ENCODE results near the gene CDKAL1. TPM values are rescaled to one million over a fixed set of nuclear protein-coding genes. Genes with fewer than 3 reads are reported as not detected.

CDKAL1 gene
- total RNA-seq, 2 experiments from 2014 or later = 22.1 to 23.4 TPM

DNA sequence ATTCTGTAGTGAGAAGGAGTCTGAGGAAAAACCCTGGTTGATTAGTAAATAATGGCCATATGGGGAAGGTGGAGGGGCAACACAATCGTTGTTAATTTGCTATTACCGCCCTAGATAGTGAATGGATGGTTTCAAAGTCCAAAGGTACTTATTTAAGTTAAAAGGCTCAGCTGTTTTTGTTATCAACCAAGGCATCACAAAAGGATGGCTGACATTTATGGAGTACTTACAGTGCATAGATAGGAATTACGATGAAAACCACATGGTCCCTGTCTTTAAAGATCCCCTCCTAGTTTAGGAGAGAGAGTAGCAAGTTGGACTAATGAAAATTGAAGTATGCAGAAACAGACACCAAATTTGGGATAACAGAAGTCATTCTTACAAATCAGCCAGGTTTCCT lies 319.6 kb downstream of the CDKAL1 start:
- DNase-seq (no peak), ATAC-seq (no peak)
- intact Hi-C loops (cut with DNase I, micrococcal nuclease) = no loop called here
- no peaks in the 10 kb centered on the region for H3K4me1 Mint-ChIP-seq
- no peaks in the 10 kb centered on the region for H3K9me3 Mint-ChIP-seq (ENCODE audit: low read depth)
- ChIA-PET CTCF (no interaction called here), POLR2A (no interaction called here)
- no peak overlapping the region for H3K27ac Mint-ChIP-seq
- H3K4me3 Mint-ChIP-seq = no peak overlapping the region
- peaks cover 3% of the 10 kb centered on the region for H3K36me3 Mint-ChIP-seq (ENCODE audit: low read depth)
- H3K27me3 Mint-ChIP-seq = no peaks in the 10 kb centered on the region

DNA sequence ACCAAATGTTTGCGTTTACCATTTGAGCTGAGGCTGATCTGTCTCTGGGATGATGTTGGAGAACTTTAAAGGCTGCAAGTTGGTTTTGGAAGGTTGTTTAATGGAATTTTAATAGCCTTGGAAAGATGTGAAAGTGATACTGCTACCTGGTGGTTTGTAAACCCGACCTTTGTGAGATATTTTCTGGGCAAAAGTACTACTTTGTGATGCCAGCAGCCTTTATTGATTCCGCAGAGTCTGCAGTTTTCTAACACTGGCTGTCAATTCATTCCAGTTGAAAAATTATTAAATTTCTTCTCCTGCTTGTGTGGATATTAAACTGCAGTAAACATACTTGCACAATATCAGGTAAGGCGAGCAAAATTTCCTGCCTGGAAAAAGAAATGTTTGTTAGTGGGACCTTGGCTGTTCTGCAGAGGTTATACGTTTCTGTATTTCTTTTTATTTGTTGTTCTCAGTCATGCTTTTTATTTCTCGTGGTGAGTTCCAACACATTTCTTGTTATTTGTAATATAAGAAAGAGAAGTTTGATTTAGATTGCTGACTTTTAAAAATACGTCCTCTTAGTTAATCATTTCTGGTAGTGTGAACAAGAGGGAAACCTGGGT lies 322.5 kb downstream of the CDKAL1 start:
- H3K36me3 Mint-ChIP-seq (ENCODE audit: low read depth) = peaks cover 3% of the 10 kb centered on the region
- DNase-seq (no peak), ATAC-seq (no peak)
- H3K4me3 Mint-ChIP-seq = no peak overlapping the region
- no peak overlapping the region for H3K27ac Mint-ChIP-seq
- intact Hi-C loops (cut with DNase I, micrococcal nuclease) = no loop called here
- ChIA-PET POLR2A (no interaction called here), CTCF (no interaction called here)
- no peaks in the 10 kb centered on the region for H3K27me3 Mint-ChIP-seq
- no peaks in the 10 kb centered on the region for H3K4me1 Mint-ChIP-seq
- H3K9me3 Mint-ChIP-seq (ENCODE audit: low read depth) = no peaks in the 10 kb centered on the region

DNA sequence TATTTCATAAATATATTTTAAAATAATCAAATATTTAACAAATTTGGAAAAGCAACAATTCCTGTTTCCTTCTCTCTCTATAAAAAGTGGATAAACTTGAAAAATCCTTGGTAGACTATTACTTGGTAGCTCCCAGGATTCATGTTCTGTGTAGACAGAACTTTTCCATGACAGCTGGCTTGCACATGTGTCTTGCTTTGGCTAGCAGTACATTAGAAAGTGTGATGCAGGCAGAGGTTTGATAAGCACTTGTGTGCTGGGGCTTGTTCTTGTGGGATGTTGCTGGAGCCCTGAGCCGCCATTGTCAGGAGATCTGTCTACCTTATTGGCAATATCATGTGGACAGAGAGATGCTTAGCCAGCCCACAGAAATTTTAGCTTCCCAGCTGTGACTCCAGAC lies 327.2 kb downstream of the CDKAL1 start:
- ChIA-PET CTCF (interaction anchor here (0.6 kb wide), 1 partner anchor 11 kb away, joined by 3 read pairs; no protein-coding TSS in a partner anchor), POLR2A (no interaction called here)
- H3K36me3 Mint-ChIP-seq (ENCODE audit: low read depth) = peaks cover 3% of the 10 kb centered on the region
- ATAC-seq (no peak), DNase-seq (no peak)
- no peaks in the 10 kb centered on the region for H3K27me3 Mint-ChIP-seq
- no peaks in the 10 kb centered on the region for H3K4me1 Mint-ChIP-seq
- no peak overlapping the region for H3K27ac Mint-ChIP-seq
- intact Hi-C loops (cut with DNase I, micrococcal nuclease) = no loop called here
- no peak overlapping the region for H3K4me3 Mint-ChIP-seq
- no peaks in the 10 kb centered on the region for H3K9me3 Mint-ChIP-seq (ENCODE audit: low read depth)

DNA sequence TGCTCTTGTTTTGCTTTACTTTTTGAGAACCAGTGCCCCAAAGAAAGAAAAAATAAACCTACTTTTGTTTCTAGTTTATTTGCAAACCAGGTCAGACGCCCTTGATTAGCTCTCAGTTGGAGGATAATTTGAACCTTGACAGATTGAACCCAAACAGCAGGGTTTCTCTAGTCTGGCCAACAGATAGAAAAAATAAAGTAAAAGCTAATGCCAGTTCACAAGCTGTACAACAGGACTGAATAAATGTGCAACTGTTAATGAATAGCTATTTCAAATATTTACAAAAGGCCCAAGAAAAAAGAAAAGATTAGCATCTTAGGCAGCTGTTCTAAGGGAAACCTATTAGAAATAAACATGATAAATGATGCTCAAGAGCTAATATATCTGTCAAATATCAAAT lies 331.8 kb downstream of the CDKAL1 start:
- peaks cover 4% of the 10 kb centered on the region for H3K36me3 Mint-ChIP-seq (ENCODE audit: low read depth)
- no peak overlapping the region for H3K4me3 Mint-ChIP-seq
- DNase-seq (no peak), ATAC-seq (no peak)
- no peaks in the 10 kb centered on the region for H3K9me3 Mint-ChIP-seq (ENCODE audit: low read depth)
- H3K27ac Mint-ChIP-seq = no peak overlapping the region
- no peaks in the 10 kb centered on the region for H3K27me3 Mint-ChIP-seq
- intact Hi-C loops (cut with DNase I, micrococcal nuclease) = no loop called here
- H3K4me1 Mint-ChIP-seq = no peaks in the 10 kb centered on the region
- POLR2A ChIA-PET = no interaction called here
- CTCF ChIA-PET = no interaction called here

DNA sequence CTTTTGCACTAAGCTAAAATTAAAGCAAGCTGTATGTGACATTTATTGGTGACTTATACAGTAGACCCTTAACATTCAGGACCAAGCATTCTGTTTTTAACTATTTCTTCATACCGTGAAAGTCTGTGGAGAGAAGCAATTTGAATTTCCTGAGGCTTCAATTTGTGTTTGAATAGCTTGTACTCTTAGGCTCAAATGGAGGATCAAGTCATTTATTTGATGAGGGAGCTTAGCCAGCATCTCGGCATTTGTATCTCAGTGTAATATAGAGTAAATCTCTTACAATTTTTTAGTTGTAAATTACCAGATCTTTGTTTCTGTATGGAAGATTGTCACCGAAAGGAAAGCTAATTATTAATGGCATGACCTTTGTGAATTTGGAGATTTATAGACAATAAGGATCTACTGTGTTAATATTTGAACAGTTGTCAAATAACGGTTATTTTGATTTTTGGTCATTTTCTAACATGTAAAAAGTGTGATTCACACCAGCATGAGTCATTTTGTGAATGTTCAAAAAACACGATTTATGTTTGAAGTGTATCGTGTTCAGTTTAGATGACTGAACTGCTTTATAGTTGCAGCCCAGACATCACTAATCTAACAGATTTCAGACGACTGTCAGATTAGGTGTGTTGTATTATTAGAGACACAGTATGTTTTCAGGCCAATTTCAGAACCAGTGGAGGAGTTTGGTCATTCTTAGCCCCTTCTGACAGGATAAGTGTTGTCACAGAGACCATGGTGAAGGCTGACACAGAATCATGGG lies 332.9 kb downstream of the CDKAL1 start:
- ChIA-PET CTCF (no interaction called here), POLR2A (no interaction called here)
- no peak overlapping the region for H3K27ac Mint-ChIP-seq
- H3K9me3 Mint-ChIP-seq (ENCODE audit: low read depth) = no peaks in the 10 kb centered on the region
- H3K4me3 Mint-ChIP-seq = no peak overlapping the region
- DNase-seq (no peak), ATAC-seq (peak; percentile 26)
- intact Hi-C loops (cut with DNase I, micrococcal nuclease) = no loop called here
- H3K4me1 Mint-ChIP-seq = no peaks in the 10 kb centered on the region
- H3K36me3 Mint-ChIP-seq (ENCODE audit: low read depth) = peaks cover 4% of the 10 kb centered on the region
- no peaks in the 10 kb centered on the region for H3K27me3 Mint-ChIP-seq

DNA sequence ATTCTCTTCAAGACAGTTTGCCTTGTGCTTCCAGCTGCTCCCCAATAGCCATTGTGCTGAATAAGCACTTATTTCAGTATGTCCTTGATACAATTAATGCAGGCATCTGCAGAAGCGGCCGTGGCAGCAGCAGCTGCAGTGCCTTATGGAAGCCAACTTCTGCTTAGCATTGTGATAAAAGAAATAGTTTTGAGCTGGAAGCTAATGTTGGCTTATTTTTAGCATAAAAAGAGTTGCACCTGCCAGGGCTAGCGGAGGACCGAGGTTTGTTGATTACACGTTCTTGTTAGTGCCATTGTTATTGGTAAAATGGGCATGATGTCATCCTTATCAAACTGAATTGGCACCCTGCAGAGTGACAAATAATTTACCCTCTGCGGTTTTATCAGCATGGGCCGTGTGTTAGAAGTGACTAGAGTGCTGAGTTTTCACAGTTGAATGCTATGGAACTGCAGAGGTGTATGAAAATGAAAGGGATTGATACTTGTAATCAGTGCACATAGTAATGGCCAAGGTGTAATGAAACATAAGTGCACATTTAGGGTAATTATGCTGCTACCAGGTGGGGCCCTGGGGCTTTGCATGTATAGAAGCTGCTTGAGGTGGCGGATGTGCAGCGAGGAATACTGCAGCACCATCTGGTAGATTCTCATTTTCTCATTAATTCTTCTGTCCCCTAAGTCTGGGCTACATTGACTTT lies 334.3 kb downstream of the CDKAL1 start:
- ChIA-PET CTCF (no interaction called here), POLR2A (no interaction called here)
- Mint-ChIP-seq H3K36me3 (ENCODE audit: low read depth) (peaks cover 4% of the 10 kb centered on the region), H3K27ac (no peak overlapping the region), H3K4me1 (no peaks in the 10 kb centered on the region), H3K9me3 (ENCODE audit: low read depth) (no peaks in the 10 kb centered on the region), H3K27me3 (no peaks in the 10 kb centered on the region), H3K4me3 (no peak overlapping the region)
- no peak for DNase-seq
- no peak for ATAC-seq
- intact Hi-C loops (cut with DNase I, micrococcal nuclease) = no loop called here

DNA sequence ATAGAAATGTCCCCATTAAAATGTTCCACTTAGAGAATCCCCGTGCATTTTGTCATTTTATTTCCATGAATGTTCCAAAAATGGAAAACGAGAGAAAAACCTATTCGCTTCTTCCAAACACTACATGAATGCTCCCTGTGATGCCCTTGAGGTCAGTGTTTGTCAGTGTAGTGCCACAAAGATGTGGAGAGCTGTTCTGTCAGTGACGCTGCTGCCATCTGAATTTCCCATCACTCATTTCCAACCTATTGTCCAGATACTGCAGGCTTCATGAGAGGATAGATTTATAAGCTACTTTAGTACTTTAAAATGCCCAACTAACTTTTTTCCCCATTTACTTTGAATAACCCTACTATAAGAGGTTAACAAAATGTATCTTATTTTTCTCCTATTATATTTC lies 335.8 kb downstream of the CDKAL1 start:
- intact Hi-C loops (cut with DNase I, micrococcal nuclease) = loop anchor here in 1 of 2 experiments (10.0 kb wide), 1 partner anchor 395 kb away; no protein-coding TSS in a partner anchor
- no peaks in the 10 kb centered on the region for H3K4me1 Mint-ChIP-seq
- CTCF ChIA-PET = no interaction called here
- no peak overlapping the region for H3K4me3 Mint-ChIP-seq
- no peak for ATAC-seq
- no peaks in the 10 kb centered on the region for H3K9me3 Mint-ChIP-seq (ENCODE audit: low read depth)
- peaks cover 6% of the 10 kb centered on the region for H3K36me3 Mint-ChIP-seq (ENCODE audit: low read depth)
- POLR2A ChIA-PET = no interaction called here
- no peaks in the 10 kb centered on the region for H3K27me3 Mint-ChIP-seq
- DNase-seq = no peak
- H3K27ac Mint-ChIP-seq = no peak overlapping the region

DNA sequence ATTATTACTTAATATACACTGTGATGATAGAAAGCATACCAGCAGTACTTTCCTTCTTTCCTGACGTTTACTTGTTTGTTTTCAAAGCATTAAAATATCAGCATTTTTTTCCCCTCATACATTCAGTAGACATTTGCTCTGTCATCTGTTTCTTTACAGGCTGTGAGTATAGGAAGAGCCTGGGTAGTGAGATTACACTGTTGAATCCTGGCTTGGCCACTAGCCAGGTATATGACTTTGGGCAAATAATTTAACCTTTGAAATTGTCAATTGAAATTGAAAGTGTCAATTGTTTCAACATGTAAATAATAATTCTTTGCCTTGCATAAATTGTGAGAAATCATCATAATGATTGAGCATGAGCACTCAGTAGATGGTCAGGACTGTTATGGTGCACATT lies 336.2 kb downstream of the CDKAL1 start:
- Mint-ChIP-seq H3K27ac (no peak overlapping the region), H3K4me1 (no peaks in the 10 kb centered on the region), H3K4me3 (no peak overlapping the region), H3K9me3 (ENCODE audit: low read depth) (no peaks in the 10 kb centered on the region), H3K36me3 (ENCODE audit: low read depth) (peaks cover 6% of the 10 kb centered on the region), H3K27me3 (no peaks in the 10 kb centered on the region)
- DNase-seq (no peak), ATAC-seq (no peak)
- ChIA-PET POLR2A (no interaction called here), CTCF (interaction anchor here (0.7 kb wide), 1 partner anchor 27 kb away, joined by 4 read pairs; no protein-coding TSS in a partner anchor)
- intact Hi-C loops (cut with DNase I, micrococcal nuclease) = loop anchor here in 1 of 2 experiments (10.0 kb wide), 1 partner anchor 394 kb away; no protein-coding TSS in a partner anchor

DNA sequence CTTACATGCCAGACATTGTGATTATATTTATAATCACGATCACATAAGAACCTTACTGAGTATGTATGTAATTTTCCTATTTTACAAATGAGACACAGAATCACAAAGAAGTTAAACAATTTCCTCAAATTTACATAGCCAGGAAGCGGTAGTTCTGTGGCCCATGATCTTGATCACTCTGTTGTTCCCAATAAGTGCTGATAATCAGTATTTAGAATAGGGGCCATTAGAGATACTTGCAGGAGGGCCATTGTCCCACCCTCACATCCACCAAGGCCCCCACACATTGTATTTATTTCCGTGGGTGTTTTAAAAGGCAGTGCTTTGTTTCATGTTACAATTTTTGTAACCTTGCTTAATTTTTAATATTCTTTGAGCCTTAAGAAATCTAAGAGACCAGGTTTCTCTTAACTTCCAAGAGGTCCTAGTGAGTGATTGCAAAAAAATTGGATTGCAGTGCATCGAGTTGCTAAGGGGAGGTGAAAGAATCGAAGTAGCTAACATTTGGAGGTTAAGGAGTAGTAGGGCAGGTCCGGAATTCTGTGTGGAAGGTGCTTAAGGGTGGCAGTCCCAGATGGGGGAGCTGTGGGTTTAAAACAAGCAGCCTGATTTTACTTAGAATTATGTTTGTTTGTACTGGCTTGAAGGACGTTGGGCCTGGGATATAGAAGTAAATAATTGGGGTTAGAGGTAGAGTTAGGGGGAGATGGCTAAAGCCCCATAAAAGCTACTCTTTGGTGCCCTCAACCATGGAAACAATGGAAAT lies 339.4 kb downstream of the CDKAL1 start:
- Mint-ChIP-seq H3K9me3 (ENCODE audit: low read depth) (no peaks in the 10 kb centered on the region), H3K36me3 (ENCODE audit: low read depth) (peaks cover 4% of the 10 kb centered on the region), H3K27ac (no peak overlapping the region), H3K4me1 (peaks cover 14% of the 10 kb centered on the region), H3K4me3 (no peak overlapping the region), H3K27me3 (no peaks in the 10 kb centered on the region)
- DNase-seq (no peak), ATAC-seq (no peak)
- intact Hi-C loops (cut with DNase I, micrococcal nuclease) = loop anchor here in 1 of 2 experiments (10.0 kb wide), 1 partner anchor 391 kb away; no protein-coding TSS in a partner anchor
- CTCF ChIA-PET = no interaction called here
- POLR2A ChIA-PET = no interaction called here

DNA sequence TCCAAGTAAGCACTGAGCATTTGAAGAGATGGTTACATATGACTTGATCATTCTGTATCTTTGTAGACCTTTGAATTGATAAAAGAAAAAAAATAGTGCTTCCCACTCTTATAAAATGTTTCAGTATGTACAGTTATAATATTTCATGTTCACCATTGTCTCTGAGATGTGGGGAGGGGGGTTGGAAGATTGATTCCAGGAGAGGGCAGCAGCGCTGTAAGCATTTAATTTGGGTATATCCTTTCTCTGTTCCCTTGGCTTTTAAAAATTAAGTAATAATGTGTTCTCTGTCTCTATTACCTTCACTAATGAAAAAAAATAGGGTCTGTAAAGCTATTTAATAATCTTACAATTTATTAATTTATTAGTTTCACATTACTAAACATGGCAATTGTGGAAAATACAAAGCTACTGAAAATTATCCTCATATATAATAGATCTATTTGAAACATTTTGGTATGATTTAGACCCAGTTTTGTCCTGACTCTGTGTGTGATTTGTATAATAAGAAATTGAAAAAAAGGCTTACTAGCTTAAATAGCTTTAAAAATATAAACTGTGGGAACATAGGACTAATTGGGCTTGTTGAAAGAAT lies 341.2 kb downstream of the CDKAL1 start:
- Mint-ChIP-seq H3K27me3 (no peaks in the 10 kb centered on the region), H3K9me3 (ENCODE audit: low read depth) (no peaks in the 10 kb centered on the region), H3K36me3 (ENCODE audit: low read depth) (peaks cover 8% of the 10 kb centered on the region), H3K4me1 (peaks cover 14% of the 10 kb centered on the region), H3K4me3 (no peak overlapping the region), H3K27ac (no peak overlapping the region)
- peak; percentile 26 for DNase-seq
- ATAC-seq = no peak
- ChIA-PET CTCF (no interaction called here), POLR2A (no interaction called here)
- intact Hi-C loops (cut with DNase I, micrococcal nuclease) = loop anchor here (5.0 to 10.0 kb wide), 3 partner anchors 389 to 712 kb away; no protein-coding TSS in a partner anchor

DNA sequence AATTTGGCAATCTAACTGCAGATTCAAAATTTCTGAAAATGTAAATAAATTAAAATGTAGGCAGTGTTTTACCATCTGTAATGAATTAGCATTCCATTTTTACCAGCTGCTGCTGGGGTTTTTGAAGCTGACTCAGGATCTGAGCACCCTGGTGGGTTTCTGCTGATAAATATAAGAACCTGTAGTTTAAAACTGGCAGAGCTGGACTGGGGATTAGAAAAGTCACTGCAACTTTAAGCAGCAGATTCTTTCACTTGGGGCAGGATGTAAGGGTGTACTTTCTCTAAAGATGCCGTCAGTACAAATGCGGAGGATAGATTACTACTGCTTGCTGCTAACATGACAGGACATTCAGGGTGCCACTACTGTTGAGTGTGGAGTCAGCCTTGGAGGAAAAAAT lies 341.8 kb downstream of the CDKAL1 start:
- ChIA-PET POLR2A (no interaction called here), CTCF (no interaction called here)
- Mint-ChIP-seq H3K4me3 (no peak overlapping the region), H3K9me3 (ENCODE audit: low read depth) (no peaks in the 10 kb centered on the region), H3K27me3 (no peaks in the 10 kb centered on the region), H3K27ac (no peak overlapping the region), H3K36me3 (ENCODE audit: low read depth) (peaks cover 13% of the 10 kb centered on the region), H3K4me1 (peaks cover 14% of the 10 kb centered on the region)
- no peak for ATAC-seq
- intact Hi-C loops (cut with DNase I, micrococcal nuclease) = loop anchor here (2.0 to 10.0 kb wide), 4 partner anchors 389 to 713 kb away; no protein-coding TSS in a partner anchor
- DNase-seq = no peak
